Mesenchymal stem cell (in vitro differentiated cells and primary cell): ENCODE measurements around the gene HAPLN3.

ENCODE experiments used
- DNase-seq: peaks from one replicate; pipeline ENCODE4 v3.0.0-alpha.2; 2013
- H2AFZ ChIP-seq: one replicate; pipeline ENCODE4 v1.6.1; 2013; ENCODE audit warnings: low read depth, mild to moderate bottlenecking, control low read depth, inconsistent platforms, low read length, moderate library complexity
- H2AK5ac ChIP-seq: 2 replicates; pipeline ENCODE4 v1.6.1; 2013; ENCODE audit warnings: low read length, moderate library complexity, mild to moderate bottlenecking, inconsistent platforms; ENCODE audit not compliant: severe bottlenecking
- H2BK120ac ChIP-seq: one replicate; pipeline ENCODE4 v1.6.1; 2013; ENCODE audit warnings: low read depth, mild to moderate bottlenecking, inconsistent platforms, low read length, moderate library complexity
- H2BK12ac ChIP-seq, 2 experiments: one replicate each; pipeline ENCODE4 v1.6.1; 2013; ENCODE audit warnings: inconsistent platforms in 2 of 2, low read length in 2 of 2, mild to moderate bottlenecking in 2 of 2, moderate library complexity in 2 of 2, control low read depth in 1 of 2
- H2BK15ac ChIP-seq: one replicate; pipeline ENCODE4 v1.6.1; 2013; ENCODE audit warnings: mild to moderate bottlenecking, low read depth, inconsistent platforms; ENCODE audit not compliant: poor library complexity, severe bottlenecking
- H2BK5ac ChIP-seq: 2 replicates; pipeline ENCODE4 v1.6.1; 2013; ENCODE audit warnings: low read depth, mild to moderate bottlenecking, low read length, control low read depth, inconsistent platforms; ENCODE audit not compliant: poor library complexity, severe bottlenecking
- H3K14ac ChIP-seq, 2 experiments: one replicate each; pipeline ENCODE4 v1.6.1; 2013; ENCODE audit warnings: inconsistent platforms in 2 of 2, low read length in 2 of 2, control low read depth in 1 of 2, mild to moderate bottlenecking in 1 of 2, moderate library complexity in 1 of 2
- H3K18ac ChIP-seq, 2 experiments: one replicate each; pipeline ENCODE4 v1.6.1; 2013; ENCODE audit warnings: inconsistent platforms in 2 of 2, low read length in 2 of 2, control low read depth in 1 of 2, low read depth in 1 of 2, mild to moderate bottlenecking in 1 of 2
- H3K23ac ChIP-seq, 2 experiments: one replicate each; pipeline ENCODE4 v1.6.1; 2013; ENCODE audit warnings: inconsistent platforms in 2 of 2, low read length in 2 of 2, mild to moderate bottlenecking in 2 of 2, moderate library complexity in 2 of 2, control low read depth in 1 of 2
- H3K27ac ChIP-seq: 2 replicates; pipeline ENCODE4 v1.5.1; 2013; ENCODE audit warnings: mild to moderate bottlenecking, moderate library complexity, low read length, control low read depth, inconsistent platforms; ENCODE audit not compliant: poor library complexity, severe bottlenecking
- H3K27me3 ChIP-seq, 2 experiments: 2 replicates each; pipeline versions ENCODE4 v1.6.1 to v1.7.0; 2013; ENCODE audit warnings: low read length in 2 of 2, mild to moderate bottlenecking in 2 of 2, moderate library complexity in 2 of 2, control low read depth in 1 of 2, inconsistent platforms in 1 of 2; ENCODE audit not compliant: control insufficient read depth in 1 of 2, insufficient read depth in 1 of 2
- H3K36me3 ChIP-seq, 2 experiments: 2 replicates each; pipeline versions ENCODE4 v1.6.1 to v1.7.0; 2013; ENCODE audit warnings: low read length in 2 of 2, control low read depth in 1 of 2, inconsistent platforms in 1 of 2, low read depth in 1 of 2, mild to moderate bottlenecking in 1 of 2; ENCODE audit not compliant: insufficient read depth in 2 of 2, control insufficient read depth in 1 of 2
- H3K4ac ChIP-seq, 2 experiments: one replicate each; pipeline ENCODE4 v1.6.1; 2013; ENCODE audit warnings: inconsistent platforms in 2 of 2, low read length in 2 of 2, mild to moderate bottlenecking in 2 of 2, moderate library complexity in 2 of 2, control low read depth in 1 of 2, low read depth in 1 of 2
- H3K4me1 ChIP-seq: 2 replicates; pipeline ENCODE4 v1.6.1; 2013; ENCODE audit warnings: low read depth, low read length, control low read depth; ENCODE audit not compliant: control insufficient read depth, insufficient read depth
- H3K4me2 ChIP-seq: 2 replicates; pipeline ENCODE4 v1.6.1; 2013; ENCODE audit warnings: low read length, mild to moderate bottlenecking, inconsistent platforms; ENCODE audit not compliant: poor library complexity, severe bottlenecking
- H3K4me3 ChIP-seq, 2 experiments: 2 replicates each; pipeline versions ENCODE4 v1.5.1 to v1.7.0; 2013; ENCODE audit warnings: low read length in 2 of 2, mild to moderate bottlenecking in 2 of 2, control low read depth in 1 of 2, low read depth in 1 of 2; ENCODE audit not compliant: insufficient read depth in 1 of 2
- H3K79me1 ChIP-seq: replicated peaks from 2 replicates; pipeline ENCODE4 v1.6.1; 2013; ENCODE audit warnings: mild to moderate bottlenecking, control low read depth, low read length, inconsistent platforms; ENCODE audit not compliant: poor library complexity, severe bottlenecking
- H3K9ac ChIP-seq: 2 replicates; pipeline ENCODE4 v1.7.0; 2013; ENCODE audit warnings: mild to moderate bottlenecking, low read length, moderate library complexity
- H3K9me3 ChIP-seq: 2 replicates; pipeline ENCODE4 v1.7.0; 2013; ENCODE audit warnings: mild to moderate bottlenecking, low read length; ENCODE audit not compliant: control insufficient read depth
- H4K8ac ChIP-seq: one replicate; pipeline ENCODE4 v1.6.1; 2013; ENCODE audit warnings: inconsistent platforms, mild to moderate bottlenecking, low read length, moderate library complexity
- H4K91ac ChIP-seq: one replicate; pipeline ENCODE4 v1.6.1; 2013; ENCODE audit warnings: mild to moderate bottlenecking, low read length, inconsistent platforms
- WGBS: methylation state at CpG from one replicate; pipeline ENCODE4 v1.1.7; 2013; ENCODE audit warnings: mixed read lengths; 5-methylcytosine and 5-hydroxymethylcytosine counted together

HAPLN3 gene

DNA sequence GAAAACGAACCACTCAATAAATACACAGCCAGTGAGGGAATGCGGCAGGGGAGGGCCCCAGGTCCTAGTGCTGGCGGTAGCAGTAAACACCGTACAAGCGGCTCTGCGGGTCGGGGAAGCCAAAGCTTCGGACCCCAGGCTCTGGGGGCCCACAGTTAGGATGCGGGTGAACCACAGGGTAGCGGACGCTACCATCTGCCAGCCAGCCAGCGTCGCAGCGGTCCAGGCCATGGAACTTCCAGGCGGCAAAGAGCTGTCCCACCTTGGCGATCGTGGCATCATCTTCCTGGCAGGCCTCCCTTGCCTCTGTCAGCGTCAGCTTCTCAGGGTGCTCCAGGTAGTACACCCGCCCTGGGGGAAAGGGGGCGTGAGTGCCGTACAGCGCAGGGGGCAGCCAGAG lies 17.4 kb downstream of the HAPLN3 start:
- Histone ChIP-seq H3K4me3 (no peak overlapping the region), H2BK12ac (no peak overlapping the region), H3K27me3 (peaks cover 17 to 21% of the 10 kb centered on the region in 2 experiments), H4K8ac (no peak overlapping the region), H3K27ac (no peak overlapping the region), H3K9me3 (no peaks in the 10 kb centered on the region), H3K4ac (no peak overlapping the region), H2BK15ac (no peak overlapping the region), H3K14ac (no peak overlapping the region), H3K36me3 (no peaks in the 10 kb centered on the region), H3K23ac (no peak overlapping the region), H3K4me1 (peaks cover 2% of the 10 kb centered on the region), H3K4me2 (no peak overlapping the region), H3K18ac (no peak overlapping the region), H2AFZ (no peak overlapping the region), H2BK5ac (no peak overlapping the region), H3K9ac (no peak overlapping the region), H2AK5ac (no peak overlapping the region), H4K91ac (no peak overlapping the region), H2BK120ac (no peak overlapping the region), H3K79me1 (no peaks in the 10 kb centered on the region)
- WGBS: 93% methylated on average over 22 of the region's 22 CpGs
- DNase-seq: no peak

DNA sequence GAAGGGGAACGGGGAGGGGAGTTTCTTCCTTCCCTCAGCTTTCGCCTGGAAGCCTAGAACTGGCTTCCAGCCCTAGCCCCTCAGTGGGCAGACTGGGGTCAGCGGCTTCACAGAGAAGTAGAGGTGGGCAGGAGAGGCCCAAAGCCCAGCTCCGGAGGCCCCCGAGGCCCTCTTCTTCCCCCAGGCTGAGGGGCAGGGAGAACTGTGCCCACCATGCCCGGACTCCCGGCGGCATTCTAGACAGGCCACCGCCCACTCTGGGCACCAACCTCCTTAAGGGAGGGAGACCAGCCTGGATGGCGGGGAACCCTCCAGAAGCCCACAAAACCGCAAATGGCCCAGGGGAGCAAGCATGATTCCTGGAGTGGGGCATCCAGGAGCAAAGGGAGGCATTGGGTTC lies 17.9 kb downstream of the HAPLN3 start:
- H3K79me1 ChIP-seq: no peaks in the 10 kb centered on the region
- H4K91ac ChIP-seq: no peak overlapping the region
- H3K4me3 ChIP-seq: no peak overlapping the region
- H3K14ac ChIP-seq: no peak overlapping the region
- H3K4ac ChIP-seq: no peak overlapping the region
- DNase-seq: no peak
- H3K4me2 ChIP-seq: no peak overlapping the region
- WGBS: 92% methylated on average over 11 of the region's 11 CpGs
- H3K9ac ChIP-seq: no peak overlapping the region
- H3K27ac ChIP-seq: no peak overlapping the region
- no peak overlapping the region for H4K8ac ChIP-seq
- H3K9me3 ChIP-seq: no peaks in the 10 kb centered on the region
- H3K36me3 ChIP-seq: no peaks in the 10 kb centered on the region
- peaks cover 2% of the 10 kb centered on the region for H3K4me1 ChIP-seq
- H2BK15ac ChIP-seq: no peak overlapping the region
- no peak overlapping the region for H2BK12ac ChIP-seq
- no peak overlapping the region for H2AFZ ChIP-seq
- peaks cover 22 to 26% of the 10 kb centered on the region in 2 experiments for H3K27me3 ChIP-seq
- no peak overlapping the region for H3K23ac ChIP-seq
- H2AK5ac ChIP-seq: no peak overlapping the region
- no peak overlapping the region for H2BK120ac ChIP-seq
- H3K18ac ChIP-seq: no peak overlapping the region
- H2BK5ac ChIP-seq: no peak overlapping the region

- Histone ChIP-seq H3K36me3 (no peaks in the 10 kb centered on the region), H3K79me1 (no peaks in the 10 kb centered on the region), H3K9me3 (no peaks in the 10 kb centered on the region), H3K23ac (no peak overlapping the region), H3K4me2 (no peak overlapping the region), H3K4me1 (no peaks in the 10 kb centered on the region), H2AFZ (no peak overlapping the region), H3K27me3 (peaks cover 30 to 34% of the 10 kb centered on the region in 2 experiments), H2BK12ac (no peak overlapping the region), H4K91ac (no peak overlapping the region), H3K27ac (no peak overlapping the region), H2BK120ac (no peak overlapping the region), H3K18ac (no peak overlapping the region), H3K14ac (no peak overlapping the region), H3K4ac (no peak overlapping the region), H2AK5ac (no peak overlapping the region), H3K4me3 (no peak overlapping the region), H4K8ac (no peak overlapping the region), H2BK5ac (no peak overlapping the region), H3K9ac (no peak overlapping the region), H2BK15ac (no peak overlapping the region)
- WGBS: 82% methylated on average over 10 of the region's 10 CpGs
- DNase-seq: no peak
These were observed 18.8 kb downstream of the HAPLN3 start for GRCh38 chr15:88876573-88876972.

DNA sequence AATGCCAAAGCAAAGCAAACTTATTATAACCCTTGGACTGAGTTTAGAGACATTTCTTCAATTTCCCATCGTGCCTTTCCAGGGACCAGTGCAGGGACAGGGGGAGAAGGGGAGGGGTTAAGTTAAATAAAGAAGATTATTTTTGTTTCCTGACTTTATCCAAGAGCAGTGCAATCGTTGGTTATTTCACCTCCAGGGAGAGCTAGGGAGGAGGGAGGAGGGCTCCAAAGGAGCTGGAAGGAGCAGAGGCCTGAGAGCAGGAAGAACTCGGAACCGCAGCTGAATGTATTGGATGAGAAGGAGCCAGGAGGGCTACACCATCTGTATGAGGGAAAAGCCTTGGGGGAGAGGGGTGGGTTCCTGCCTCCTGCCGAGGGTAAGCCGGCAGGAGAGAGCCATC lies 20.7 kb downstream of the HAPLN3 start:
- Histone ChIP-seq H2BK120ac (no peak overlapping the region), H3K9ac (no peak overlapping the region), H3K23ac (no peak overlapping the region), H2BK5ac (no peak overlapping the region), H3K4ac (no peak overlapping the region), H3K14ac (no peak overlapping the region), H3K4me1 (no peaks in the 10 kb centered on the region), H3K18ac (no peak overlapping the region), H3K36me3 (no peaks in the 10 kb centered on the region), H2AK5ac (no peak overlapping the region), H3K27ac (no peak overlapping the region), H3K4me2 (no peak overlapping the region), H4K8ac (no peak overlapping the region), H2AFZ (no peak overlapping the region), H3K27me3 (peaks cover 47 to 53% of the 10 kb centered on the region in 2 experiments), H4K91ac (no peak overlapping the region), H3K4me3 (no peak overlapping the region), H3K79me1 (no peaks in the 10 kb centered on the region), H2BK15ac (no peak overlapping the region), H2BK12ac (no peak overlapping the region), H3K9me3 (no peaks in the 10 kb centered on the region)
- WGBS: 54% methylated on average over 6 of the region's 6 CpGs
- no peak for DNase-seq
